PFSK-1 (cell line): Measurements from ENCODE around the gene ARHGAP25.

Experiments
- FOXP2 ChIP-seq: optimal IDR thresholded peaks from 2 replicates; pipeline ENCODE3; 2011; ENCODE audit warnings: borderline replicate concordance, control low read depth, inconsistent platforms; ENCODE audit not compliant: insufficient read depth; ENCODE audit errors: extremely low read length, extremely low read depth
- POLR2AphosphoS5 ChIP-seq: IDR thresholded peaks from 2 replicates; pipeline ENCODE4 v1.6.1; 2012; ENCODE audit warnings: low read depth, mild to moderate bottlenecking, control low read depth, low read length, moderate library complexity
- SIN3A ChIP-seq: IDR thresholded peaks from 2 replicates; pipeline ENCODE4 v1.6.1; 2012; ENCODE audit warnings: mild to moderate bottlenecking, low read length, moderate library complexity, borderline replicate concordance; ENCODE audit not compliant: insufficient read depth
- TAF1 ChIP-seq: IDR thresholded peaks from 2 replicates; pipeline ENCODE4 v1.6.1; 2012; ENCODE audit warnings: low read length, control low read depth, borderline replicate concordance; ENCODE audit not compliant: insufficient read depth
- TF ChIP-seq, protein P1 (sequence below), 2 experiments: IDR thresholded peaks; 2 replicates each; pipeline versions ENCODE4 v1.6.1 to v1.8.0; 2011 to 2012; ENCODE audit warnings: low read depth in 2 of 2, low read length in 2 of 2, control low read depth in 1 of 2, inconsistent platforms in 1 of 2, mild to moderate bottlenecking in 1 of 2, moderate library complexity in 1 of 2; ENCODE audit not compliant: insufficient read depth in 1 of 2

ARHGAP25 gene

DNA sequence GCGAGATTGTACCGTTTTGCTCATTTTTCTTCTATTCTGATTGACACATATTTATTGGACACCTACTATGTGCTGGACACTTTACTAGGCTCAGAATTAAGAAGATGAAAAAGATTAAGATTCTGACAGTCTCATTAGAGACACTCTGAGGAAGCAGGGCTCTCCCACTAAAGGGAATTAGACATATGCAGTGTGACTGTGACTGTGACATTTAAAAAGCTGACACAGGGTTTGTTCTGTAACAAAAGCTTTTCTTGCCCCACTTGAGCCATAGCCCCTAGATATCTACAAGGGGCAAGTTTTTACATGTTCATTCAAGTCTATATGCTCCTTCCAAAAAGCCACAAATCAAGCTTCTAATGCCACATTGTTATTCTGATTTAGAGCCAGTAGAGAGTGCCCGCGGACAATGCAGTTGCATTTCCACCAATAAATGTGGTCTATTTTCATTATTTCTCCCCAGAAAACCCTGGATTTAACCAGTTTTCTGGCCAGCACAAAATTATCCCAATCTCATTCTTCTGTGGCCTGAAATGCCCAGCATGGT, 9.8 kb downstream of the ARHGAP25 start:
- no peak for TF ChIP-seq POLR2AphosphoS5
- TF ChIP-seq FOXP2: no peak
- no peak for TF ChIP-seq SIN3A
- TF ChIP-seq TAF1: no peak
- TF ChIP-seq, protein P1, sequence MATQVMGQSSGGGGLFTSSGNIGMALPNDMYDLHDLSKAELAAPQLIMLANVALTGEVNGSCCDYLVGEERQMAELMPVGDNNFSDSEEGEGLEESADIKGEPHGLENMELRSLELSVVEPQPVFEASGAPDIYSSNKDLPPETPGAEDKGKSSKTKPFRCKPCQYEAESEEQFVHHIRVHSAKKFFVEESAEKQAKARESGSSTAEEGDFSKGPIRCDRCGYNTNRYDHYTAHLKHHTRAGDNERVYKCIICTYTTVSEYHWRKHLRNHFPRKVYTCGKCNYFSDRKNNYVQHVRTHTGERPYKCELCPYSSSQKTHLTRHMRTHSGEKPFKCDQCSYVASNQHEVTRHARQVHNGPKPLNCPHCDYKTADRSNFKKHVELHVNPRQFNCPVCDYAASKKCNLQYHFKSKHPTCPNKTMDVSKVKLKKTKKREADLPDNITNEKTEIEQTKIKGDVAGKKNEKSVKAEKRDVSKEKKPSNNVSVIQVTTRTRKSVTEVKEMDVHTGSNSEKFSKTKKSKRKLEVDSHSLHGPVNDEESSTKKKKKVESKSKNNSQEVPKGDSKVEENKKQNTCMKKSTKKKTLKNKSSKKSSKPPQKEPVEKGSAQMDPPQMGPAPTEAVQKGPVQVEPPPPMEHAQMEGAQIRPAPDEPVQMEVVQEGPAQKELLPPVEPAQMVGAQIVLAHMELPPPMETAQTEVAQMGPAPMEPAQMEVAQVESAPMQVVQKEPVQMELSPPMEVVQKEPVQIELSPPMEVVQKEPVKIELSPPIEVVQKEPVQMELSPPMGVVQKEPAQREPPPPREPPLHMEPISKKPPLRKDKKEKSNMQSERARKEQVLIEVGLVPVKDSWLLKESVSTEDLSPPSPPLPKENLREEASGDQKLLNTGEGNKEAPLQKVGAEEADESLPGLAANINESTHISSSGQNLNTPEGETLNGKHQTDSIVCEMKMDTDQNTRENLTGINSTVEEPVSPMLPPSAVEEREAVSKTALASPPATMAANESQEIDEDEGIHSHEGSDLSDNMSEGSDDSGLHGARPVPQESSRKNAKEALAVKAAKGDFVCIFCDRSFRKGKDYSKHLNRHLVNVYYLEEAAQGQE (IDR thresholded peaks at IDR 0.05; ENCODE audit: insufficient read depth in 1 of 2, low read depth in 2 of 2, low read length in 2 of 2): no peak

GRCh38 chr2:68745006-68745405, 10.4 kb downstream of the ARHGAP25 start:
- TF ChIP-seq, protein P1 (IDR thresholded peaks at IDR 0.05; ENCODE audit: insufficient read depth in 1 of 2, low read depth in 2 of 2, low read length in 2 of 2): no peak
- TF ChIP-seq SIN3A (no peak), FOXP2 (no peak), POLR2AphosphoS5 (no peak)

GRCh38 chr2:68746408-68746807, 11.8 kb downstream of the ARHGAP25 start:
- TF ChIP-seq FOXP2 (no peak), TAF1 (no peak), SIN3A (no peak), POLR2AphosphoS5 (no peak)
- TF ChIP-seq, protein P1 (IDR thresholded peaks at IDR 0.05; ENCODE audit: insufficient read depth in 1 of 2, low read depth in 2 of 2, low read length in 2 of 2): no peak

- TF ChIP-seq, protein P1 (IDR thresholded peaks at IDR 0.05; ENCODE audit: insufficient read depth in 1 of 2, low read depth in 2 of 2, low read length in 2 of 2): no peak
- TF ChIP-seq POLR2AphosphoS5 (no peak), SIN3A (no peak), FOXP2 (no peak), TAF1 (no peak)
These were observed 12.8 kb downstream of the ARHGAP25 start for GRCh38 chr2:68747413-68747812.

DNA sequence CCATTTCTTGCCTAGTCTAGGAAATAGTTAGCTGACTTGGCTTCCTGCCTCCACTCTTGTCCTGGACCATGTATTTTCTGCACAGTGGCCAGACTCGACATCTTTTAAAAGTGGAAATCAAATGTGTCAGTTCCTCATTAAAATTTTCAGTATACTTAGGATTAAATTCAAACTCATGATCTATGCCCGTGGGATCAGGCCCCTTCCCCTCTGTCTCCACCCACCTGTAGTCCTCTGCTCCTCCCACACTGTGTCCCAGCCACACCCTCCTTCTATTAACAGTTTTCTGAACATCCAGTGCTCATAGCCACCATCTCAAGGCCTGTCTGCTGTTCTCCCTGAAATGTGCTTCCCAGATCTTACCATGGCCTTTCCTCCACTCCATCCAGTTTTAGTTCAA, 13.3 kb downstream of the ARHGAP25 start:
- TF ChIP-seq, protein P1 (IDR thresholded peaks at IDR 0.05; ENCODE audit: insufficient read depth in 1 of 2, low read depth in 2 of 2, low read length in 2 of 2): no peak
- no peak for TF ChIP-seq SIN3A
- TF ChIP-seq POLR2AphosphoS5: no peak
- no peak for TF ChIP-seq TAF1
- TF ChIP-seq FOXP2: no peak
